KMS-11 (cell line): ENCODE results near the gene GLB1L2.

ENCODE experiments used
- H2AFZ ChIP-seq: fragments of 200-600 bp; sonication (generic); 2 replicates; pipeline ENCODE4 v1.6.1; 2016; ENCODE audit warnings: antibody characterized with exemption, mixed run types, low read depth
- H3K27ac ChIP-seq: fragments of 200-600 bp; sonication (generic); 2 replicates; pipeline ENCODE4 v1.6.1; 2016; ENCODE audit warnings: mild to moderate bottlenecking, mixed run types
- H3K27me3 ChIP-seq: fragments of 200-600 bp; sonication (generic); 2 replicates; pipeline ENCODE4 v1.6.1; 2017; ENCODE audit warnings: mild to moderate bottlenecking, low read depth, mixed run types, moderate library complexity; ENCODE audit not compliant: insufficient read depth
- H3K36me3 ChIP-seq: fragments of 200-600 bp; sonication (generic); 2 replicates; pipeline ENCODE4 v1.6.1; 2017; ENCODE audit warnings: mild to moderate bottlenecking, mixed run types; ENCODE audit not compliant: insufficient read depth
- H3K4me1 ChIP-seq: fragments of 200-600 bp; sonication (generic); 2 replicates; pipeline ENCODE4 v1.6.1; 2016; ENCODE audit warnings: mild to moderate bottlenecking, low read depth, mixed run types; ENCODE audit not compliant: poor library complexity, severe bottlenecking
- H3K4me2 ChIP-seq: fragments of 200-600 bp; sonication (generic); 2 replicates; pipeline ENCODE4 v1.7.0; 2016; ENCODE audit warnings: mild to moderate bottlenecking, mixed run types
- H3K4me3 ChIP-seq: fragments of 200-600 bp; sonication (generic); IDR thresholded peaks from 2 replicates; pipeline ENCODE4 v1.6.1; 2017; ENCODE audit warnings: low read depth, low read length, mixed read lengths; ENCODE audit not compliant: insufficient read depth
- H3K79me2 ChIP-seq: fragments of 200-600 bp; sonication (generic); 2 replicates; pipeline ENCODE4 v1.6.1; 2016; ENCODE audit warnings: low read depth, mixed run types; ENCODE audit not compliant: insufficient read depth
- H3K9ac ChIP-seq: fragments of 200-600 bp; sonication (generic); 2 replicates; pipeline ENCODE4 v1.6.1; 2016; ENCODE audit warnings: mild to moderate bottlenecking, mixed run types
- H4K20me1 ChIP-seq: fragments of 200-600 bp; sonication (generic); 2 replicates; pipeline ENCODE4 v1.6.1; 2016; ENCODE audit warnings: mild to moderate bottlenecking, mixed run types; ENCODE audit not compliant: insufficient read depth
- CTCF ChIP-seq: fragments of 200-600 bp; sonication (generic); conservative IDR thresholded peaks from 2 replicates; pipeline ENCODE4 v1.6.1; 2017; ENCODE audit warnings: low read depth, mild to moderate bottlenecking, antibody characterized with exemption, low read length, moderate library complexity, mixed read lengths

GLB1L2 gene

GRCh38 chr11:134363161-134363560 lies 31.4 kb downstream of the GLB1L2 start:
- no peak overlapping the region for H3K27ac ChIP-seq
- no peak overlapping the region for H3K4me3 ChIP-seq
- no peaks in the 10 kb centered on the region for H4K20me1 ChIP-seq
- H3K27me3 ChIP-seq, result no peaks in the 10 kb centered on the region
- no peak overlapping the region for H2AFZ ChIP-seq
- H3K9ac ChIP-seq, result no peak overlapping the region
- no peaks in the 10 kb centered on the region for H3K79me2 ChIP-seq
- H3K36me3 ChIP-seq, result no peaks in the 10 kb centered on the region
- no peak overlapping the region for H3K4me2 ChIP-seq
- no peaks in the 10 kb centered on the region for H3K4me1 ChIP-seq
- TF ChIP-seq CTCF, result no peak

GRCh38 chr11:134363592-134363991 lies 31.8 kb downstream of the GLB1L2 start:
- Histone ChIP-seq H3K79me2 (no peaks in the 10 kb centered on the region), H3K4me3 (no peak overlapping the region), H3K4me1 (no peaks in the 10 kb centered on the region), H3K36me3 (no peaks in the 10 kb centered on the region), H3K9ac (no peak overlapping the region), H3K4me2 (no peak overlapping the region), H4K20me1 (no peaks in the 10 kb centered on the region), H2AFZ (no peak overlapping the region), H3K27ac (no peak overlapping the region), H3K27me3 (no peaks in the 10 kb centered on the region)
- no peak for TF ChIP-seq CTCF

GRCh38 chr11:134364261-134364660 lies 32.5 kb downstream of the GLB1L2 start:
- H2AFZ ChIP-seq, result no peak overlapping the region
- H3K36me3 ChIP-seq, result no peaks in the 10 kb centered on the region
- H4K20me1 ChIP-seq, result no peaks in the 10 kb centered on the region

GRCh38 chr11:134365011-134365925 lies 33.5 kb downstream of the GLB1L2 start:
- no peaks in the 10 kb centered on the region for H3K27me3 ChIP-seq
- no peak for TF ChIP-seq CTCF
- H3K4me1 ChIP-seq, result no peaks in the 10 kb centered on the region
- no peak overlapping the region for H3K4me2 ChIP-seq
- no peak overlapping the region for H3K4me3 ChIP-seq
- no peaks in the 10 kb centered on the region for H3K79me2 ChIP-seq
- no peak overlapping the region for H3K9ac ChIP-seq
- no peaks in the 10 kb centered on the region for H3K36me3 ChIP-seq
- H4K20me1 ChIP-seq, result no peaks in the 10 kb centered on the region
- no peak overlapping the region for H3K27ac ChIP-seq
- no peak overlapping the region for H2AFZ ChIP-seq

More at GRCh38 chr11:134364261-134364660, 32.5 kb downstream of the GLB1L2 start:
- Histone ChIP-seq H3K79me2 (no peaks in the 10 kb centered on the region), H3K27ac (no peak overlapping the region), H3K4me3 (no peak overlapping the region), H3K9ac (no peak overlapping the region), H3K4me2 (no peak overlapping the region), H3K4me1 (no peaks in the 10 kb centered on the region), H3K27me3 (no peaks in the 10 kb centered on the region)
- TF ChIP-seq CTCF, result no peak
